Neuronal stem cell (in vitro differentiated cells): ENCODE results near the gene CHN2.
A peak's percentile ranks its signal among the peaks of the same experiment; 100 is the strongest.

Experiments used
- DNase-seq: peaks from one replicate; pipeline ENCODE4 v3.0.0-alpha.2; 2013; ENCODE audit warnings: low spot score
- H2AFZ ChIP-seq: one replicate; pipeline ENCODE4 v1.6.1; 2013; ENCODE audit warnings: mild to moderate bottlenecking, low read length, inconsistent platforms
- H2AK5ac ChIP-seq: 2 replicates; pipeline ENCODE4 v1.6.1; 2013; ENCODE audit warnings: low read depth, mild to moderate bottlenecking, inconsistent platforms, low read length, moderate library complexity, mixed read lengths
- H2BK120ac ChIP-seq: 2 replicates; pipeline ENCODE4 v1.6.1; 2013; ENCODE audit warnings: low read depth, mild to moderate bottlenecking, inconsistent platforms, low read length, moderate library complexity, mixed read lengths
- H2BK12ac ChIP-seq: one replicate; pipeline ENCODE4 v1.6.1; 2013; ENCODE audit warnings: low read length, inconsistent platforms
- H2BK15ac ChIP-seq: 2 replicates; pipeline ENCODE4 v1.6.1; 2013; ENCODE audit warnings: mild to moderate bottlenecking, low read length, inconsistent platforms, mixed read lengths
- H2BK5ac ChIP-seq: one replicate; pipeline ENCODE4 v1.6.1; 2013; ENCODE audit warnings: inconsistent platforms, mild to moderate bottlenecking, low read length, moderate library complexity
- H3K14ac ChIP-seq: one replicate; pipeline ENCODE4 v1.6.1; 2013; ENCODE audit warnings: low read length, inconsistent platforms
- H3K18ac ChIP-seq: 2 replicates; pipeline ENCODE4 v1.6.1; 2013; ENCODE audit warnings: low read length, inconsistent platforms
- H3K23ac ChIP-seq: 2 replicates; pipeline ENCODE4 v1.6.1; 2013; ENCODE audit warnings: low read depth, mild to moderate bottlenecking, mixed read lengths, low read length, inconsistent platforms; ENCODE audit not compliant: poor library complexity
- H3K27ac ChIP-seq: replicated peaks from 3 replicates; pipeline ENCODE4 v1.5.1; 2013; ENCODE audit warnings: low read length, inconsistent platforms
- H3K27me3 ChIP-seq, 3 experiments: 2 replicates each; pipeline ENCODE4 v1.6.1; 2013; ENCODE audit warnings: low read length in 3 of 3, mild to moderate bottlenecking in 2 of 3, inconsistent platforms in 1 of 3, low read depth in 1 of 3, mixed read lengths in 1 of 3, moderate library complexity in 1 of 3; ENCODE audit not compliant: control insufficient read depth in 3 of 3, insufficient read depth in 3 of 3
- H3K36me3 ChIP-seq, 2 donors: replicated peaks in 1 of 2; 2 replicates each; pipeline ENCODE4 v1.6.1; 2013; ENCODE audit warnings: low read length in 2 of 2; ENCODE audit not compliant: control insufficient read depth in 2 of 2, insufficient read depth in 2 of 2
- H3K4ac ChIP-seq: 2 replicates; pipeline ENCODE4 v1.6.1; 2013; ENCODE audit warnings: inconsistent platforms, mild to moderate bottlenecking, low read length, moderate library complexity
- H3K4me1 ChIP-seq, 2 donors: 1 replicate in 1 of 2; 2 replicates in 1 of 2; pipeline ENCODE4 v1.6.1; 2013; ENCODE audit warnings: low read length in 2 of 2, low read depth in 1 of 2; ENCODE audit not compliant: control insufficient read depth in 2 of 2, insufficient read depth in 1 of 2
- H3K4me2 ChIP-seq: one replicate; pipeline ENCODE4 v1.6.1; 2013; ENCODE audit warnings: mild to moderate bottlenecking, low read length, inconsistent platforms; ENCODE audit not compliant: insufficient read depth, poor library complexity, severe bottlenecking
- H3K4me3 ChIP-seq, 2 donors: 2 replicates each; pipeline ENCODE4 v1.5.1; 2013; ENCODE audit warnings: low read length in 2 of 2, mild to moderate bottlenecking in 2 of 2, inconsistent platforms in 1 of 2, moderate library complexity in 1 of 2
- H3K79me1 ChIP-seq: one replicate; pipeline ENCODE4 v1.6.1; 2013; ENCODE audit warnings: low read depth, mild to moderate bottlenecking, inconsistent platforms, low read length, moderate library complexity
- H3K9ac ChIP-seq: one replicate; pipeline ENCODE4 v1.6.1; 2013; ENCODE audit warnings: mild to moderate bottlenecking, low read depth, low read length, inconsistent platforms; ENCODE audit not compliant: poor library complexity
- H3K9me3 ChIP-seq, 2 donors: replicated peaks in 1 of 2; 2 replicates each; pipeline versions ENCODE3 to v1.6.1; 2013; ENCODE audit warnings: low read length in 2 of 2, mild to moderate bottlenecking in 2 of 2, inconsistent platforms in 1 of 2, low read depth in 1 of 2, mixed read lengths in 1 of 2, moderate library complexity in 1 of 2; ENCODE audit not compliant: control insufficient read depth in 2 of 2, insufficient read depth in 1 of 2
- H4K8ac ChIP-seq: one replicate; pipeline ENCODE4 v1.6.1; 2013; ENCODE audit warnings: low read depth, mild to moderate bottlenecking, inconsistent platforms, low read length, moderate library complexity
- H4K91ac ChIP-seq: one replicate; pipeline ENCODE4 v1.6.1; 2013; ENCODE audit warnings: low read length, low read depth, mild to moderate bottlenecking, inconsistent platforms; ENCODE audit not compliant: poor library complexity
- WGBS, 2 donors: extraction: QIAGEN DNeasy Blood & Tissue Kit; methylation state at CpG; one replicate each; pipeline ENCODE4 v1.1.7; 2013; ENCODE audit warnings: missing lambda C conversion rate in 2 of 2, mixed read lengths in 1 of 2; ENCODE audit not compliant: insufficient read length in 2 of 2, insufficient replicate concordance in 1 of 2; ENCODE audit errors: extremely low coverage in 2 of 2; 5-methylcytosine and 5-hydroxymethylcytosine counted together

The CHN2 gene

DNA sequence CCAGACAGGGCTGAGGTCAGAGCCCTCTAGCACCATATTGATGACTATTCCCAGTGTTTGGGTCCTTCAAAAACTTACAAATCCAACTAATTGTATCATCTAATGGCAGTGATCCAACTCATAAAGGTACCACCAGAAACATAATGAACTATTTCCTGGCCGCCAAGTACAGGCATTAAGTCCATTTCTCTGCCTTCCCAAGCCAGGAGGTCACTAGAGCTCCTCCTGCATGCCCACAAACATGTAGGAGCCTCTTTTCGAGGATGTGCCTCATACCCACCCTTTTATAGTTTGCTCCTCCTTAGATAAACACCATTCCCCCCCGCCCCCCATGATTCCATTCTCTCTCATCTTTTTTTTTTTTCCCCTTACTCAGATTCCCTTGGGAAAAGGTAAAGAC lies 91.3 kb downstream of the CHN2 start:
- H4K8ac ChIP-seq, result no peak overlapping the region
- no peak overlapping the region for H2BK5ac ChIP-seq
- H2BK15ac ChIP-seq, result no peak overlapping the region
- H4K91ac ChIP-seq, result no peak overlapping the region
- no CpG with 5 or more reads among the region's 3 CpGs for WGBS, 2 donors
- no peak overlapping the region for H3K18ac ChIP-seq
- no peaks in the 10 kb centered on the region for H3K9me3 ChIP-seq
- H3K4ac ChIP-seq, result no peak overlapping the region
- no peak overlapping the region for H3K27ac ChIP-seq
- H3K4me2 ChIP-seq, result no peak overlapping the region
- no peak overlapping the region for H3K23ac ChIP-seq
- H2AFZ ChIP-seq, result no peak overlapping the region
- H3K4me3 ChIP-seq, result no peak overlapping the region
- no peak overlapping the region for H3K9ac ChIP-seq
- no peak overlapping the region for H3K14ac ChIP-seq
- H2BK120ac ChIP-seq, result no peak overlapping the region
- peaks cover 0 to 12% of the 10 kb centered on the region in 2 donors for H3K4me1 ChIP-seq
- no peak for DNase-seq
- H2AK5ac ChIP-seq, result no peak overlapping the region
- H2BK12ac ChIP-seq, result no peak overlapping the region
- H3K36me3 ChIP-seq, result no peaks in the 10 kb centered on the region
- no peaks in the 10 kb centered on the region for H3K27me3 ChIP-seq
- no peaks in the 10 kb centered on the region for H3K79me1 ChIP-seq

DNA sequence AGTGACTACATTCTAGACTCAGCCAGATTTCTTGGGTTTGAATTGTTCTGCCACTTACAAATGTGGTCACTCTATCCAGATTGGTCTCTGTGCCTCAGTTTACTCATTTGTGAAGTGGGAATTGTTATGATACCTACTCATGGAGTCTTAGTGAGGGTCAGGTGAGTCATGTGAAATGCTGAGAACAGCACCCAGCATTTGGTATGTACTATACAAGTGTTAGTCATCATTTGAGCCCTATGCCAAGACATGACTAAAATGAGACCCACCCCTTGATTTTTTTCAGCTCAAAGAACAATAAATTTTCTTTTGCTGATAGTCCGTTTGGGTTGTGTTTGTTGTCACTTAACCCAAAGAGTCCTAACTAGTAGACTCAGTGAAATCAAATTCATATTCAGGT lies 92.8 kb downstream of the CHN2 start:
- H3K4me3 ChIP-seq, result no peak overlapping the region
- H3K4me2 ChIP-seq, result no peak overlapping the region
- no peak overlapping the region for H3K9ac ChIP-seq
- H3K14ac ChIP-seq, result no peak overlapping the region
- H3K4ac ChIP-seq, result no peak overlapping the region
- H2BK5ac ChIP-seq, result no peak overlapping the region
- H2AK5ac ChIP-seq, result no peak overlapping the region
- H3K18ac ChIP-seq, result no peak overlapping the region
- H3K23ac ChIP-seq, result no peak overlapping the region
- H2BK120ac ChIP-seq, result no peak overlapping the region
- no peaks in the 10 kb centered on the region for H3K27me3 ChIP-seq
- H2BK15ac ChIP-seq, result no peak overlapping the region
- WGBS, 2 donors, result no CpG with 5 or more reads among the region's 1 CpG
- H3K79me1 ChIP-seq, result no peaks in the 10 kb centered on the region
- H3K9me3 ChIP-seq, result no peaks in the 10 kb centered on the region
- H2BK12ac ChIP-seq, result no peak overlapping the region
- no peak for DNase-seq
- peaks cover 0 to 11% of the 10 kb centered on the region in 2 donors for H3K4me1 ChIP-seq
- H4K8ac ChIP-seq, result no peak overlapping the region
- no peak overlapping the region for H2AFZ ChIP-seq
- no peak overlapping the region for H3K27ac ChIP-seq
- no peak overlapping the region for H4K91ac ChIP-seq
- H3K36me3 ChIP-seq, result no peaks in the 10 kb centered on the region

- no CpG with 5 or more reads among the region's 6 CpGs for WGBS, 2 donors
- H3K4me3 ChIP-seq, result no peak overlapping the region
- no peak overlapping the region for H2BK5ac ChIP-seq
- no peak overlapping the region for H2AFZ ChIP-seq
- H3K9ac ChIP-seq, result no peak overlapping the region
- H3K4me1 ChIP-seq, result peaks cover 0 to 18% of the 10 kb centered on the region in 2 donors
- no peak overlapping the region for H3K18ac ChIP-seq
- no peak overlapping the region for H3K4ac ChIP-seq
- H2AK5ac ChIP-seq, result no peak overlapping the region
- DNase-seq, result peak; percentile 81
- no peaks in the 10 kb centered on the region for H3K79me1 ChIP-seq
- H2BK120ac ChIP-seq, result no peak overlapping the region
- H3K9me3 ChIP-seq, result no peaks in the 10 kb centered on the region
- no peak overlapping the region for H3K27ac ChIP-seq
- no peak overlapping the region for H4K8ac ChIP-seq
- H2BK15ac ChIP-seq, result no peak overlapping the region
- no peak overlapping the region for H2BK12ac ChIP-seq
- no peaks in the 10 kb centered on the region for H3K36me3 ChIP-seq
- no peak overlapping the region for H3K14ac ChIP-seq
- no peak overlapping the region for H4K91ac ChIP-seq
- no peak overlapping the region for H3K23ac ChIP-seq
- H3K4me2 ChIP-seq, result no peak overlapping the region
- no peaks in the 10 kb centered on the region for H3K27me3 ChIP-seq
These were observed 93.9 kb downstream of the CHN2 start for GRCh38 chr7:29288181-29289091.

DNA sequence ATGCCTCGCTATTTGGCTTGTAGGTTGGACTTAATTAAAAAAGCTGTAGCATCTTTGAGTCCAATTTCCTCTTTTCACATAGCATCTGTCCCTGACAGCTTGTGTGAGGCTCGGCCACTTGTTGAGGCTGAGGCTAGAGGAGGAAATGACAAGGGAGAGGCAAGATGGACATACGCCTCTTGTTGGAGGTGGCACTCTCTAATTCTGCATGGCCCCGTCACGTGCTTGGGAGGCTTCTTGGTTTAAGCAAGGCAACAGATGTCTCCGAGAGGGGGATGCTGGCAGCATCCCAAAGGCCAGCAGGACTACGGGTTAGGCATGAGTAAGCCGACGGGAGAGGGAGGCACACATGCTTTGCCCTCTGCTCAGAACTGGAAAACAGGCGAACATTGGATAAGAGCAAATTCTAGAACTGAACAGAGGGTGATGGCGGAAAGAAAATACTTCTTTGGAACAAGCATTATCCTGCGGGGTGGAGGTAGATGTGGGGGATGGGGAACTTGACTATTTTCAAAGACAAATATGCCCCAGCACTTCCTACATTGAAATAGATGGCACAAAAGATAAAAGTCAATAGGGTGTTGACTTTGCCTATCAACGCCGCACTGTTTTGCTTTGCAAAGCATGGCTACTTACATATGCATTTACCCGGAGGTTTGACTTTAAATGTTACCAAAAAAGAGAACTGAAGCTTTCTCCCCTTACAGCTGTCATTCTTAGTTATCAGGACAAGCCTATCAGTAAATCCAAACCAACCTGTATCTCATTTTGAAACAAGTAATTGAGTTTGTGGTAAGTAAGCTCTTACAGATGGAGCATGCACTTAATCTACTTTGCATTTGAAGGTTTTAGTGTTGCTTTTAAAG lies 94.8 kb downstream of the CHN2 start:
- no peak overlapping the region for H2BK5ac ChIP-seq
- no peak overlapping the region for H2BK120ac ChIP-seq
- H3K36me3 ChIP-seq, result no peaks in the 10 kb centered on the region
- DNase-seq, result peak; percentile 23
- H4K8ac ChIP-seq, result no peak overlapping the region
- no peak overlapping the region for H3K14ac ChIP-seq
- H3K79me1 ChIP-seq, result no peaks in the 10 kb centered on the region
- no peak overlapping the region for H2AK5ac ChIP-seq
- no peak overlapping the region for H3K4ac ChIP-seq
- no peaks in the 10 kb centered on the region for H3K9me3 ChIP-seq
- peaks cover 0 to 20% of the 10 kb centered on the region in 2 donors for H3K4me1 ChIP-seq
- no peak overlapping the region for H3K4me3 ChIP-seq
- H4K91ac ChIP-seq, result no peak overlapping the region
- H3K23ac ChIP-seq, result no peak overlapping the region
- no peak overlapping the region for H3K27ac ChIP-seq
- no peak overlapping the region for H3K9ac ChIP-seq
- no peak overlapping the region for H3K4me2 ChIP-seq
- no peak overlapping the region for H2BK15ac ChIP-seq
- H2BK12ac ChIP-seq, result no peak overlapping the region
- H2AFZ ChIP-seq, result no peak overlapping the region
- no peaks in the 10 kb centered on the region for H3K27me3 ChIP-seq
- H3K18ac ChIP-seq, result peak overlapping the region; percentile 27
- WGBS, 2 donors, result no CpG with 5 or more reads among the region's 15 CpGs
